Right atrium auricular region (tissue), 2 donors: ENCODE data around the gene HGS. TPM values are rescaled to one million over a fixed set of nuclear protein-coding genes. Genes with fewer than 3 reads are reported as not detected.

Experiments used
- DNase-seq: peaks from one replicate; pipeline ENCODE4 v3.0.0-alpha.2; 2019; ENCODE audit warnings: low spot score
- H3K27ac ChIP-seq, 2 donors: fragments of 200-600 bp; sonication (generic); 1 replicate in 1 of 2; 2 replicates in 1 of 2; pipeline ENCODE4 v1.5.1; 2016 to 2019
- H3K27me3 ChIP-seq, 2 donors: fragments of 200-600 bp; sonication (generic); one replicate each; pipeline versions ENCODE4 v1.5.1 to v1.6.0; 2017 to 2019
- H3K36me3 ChIP-seq: fragments of 200-600 bp; sonication (generic); one replicate; pipeline ENCODE4 v1.5.1; 2016
- H3K4me1 ChIP-seq, 2 donors: fragments of 200-600 bp; sonication (generic); one replicate each; pipeline versions ENCODE4 v1.5.1 to v1.6.0; 2017 to 2019
- H3K4me3 ChIP-seq, 2 donors: fragments of 200-600 bp; sonication (generic); 1 replicate in 1 of 2; 2 replicates in 1 of 2; pipeline ENCODE4 v1.5.1; 2017 to 2019; ENCODE audit warnings: mild to moderate bottlenecking in 1 of 2, moderate library complexity in 1 of 2
- H3K9me3 ChIP-seq, 2 donors: fragments of 200-600 bp; sonication (generic); one replicate each; pipeline ENCODE4 v1.5.1; 2019
- CTCF ChIP-seq, 2 donors: fragments of 200-600 bp; sonication (generic); IDR thresholded peaks; one replicate each; pipeline ENCODE4 v1.5.1; 2019; ENCODE audit warnings: antibody characterized with exemption in 2 of 2
- microRNA-seq, 2 donors: library from miRNA; unstranded; fragments of <30 nt; microRNA quantifications; one replicate each; pipeline ENCODE4, GENCODE V29; 2016 to 2017; ENCODE audit warnings: borderline number of aligned reads in 2 of 2, borderline replicate concordance in 1 of 2
- total RNA-seq, 2 donors: library from RNA; depleted of rRNA; stranded (reverse); fragments of >200 nt; gene quantifications; one replicate each; pipeline ENCODE4 v1.1.0, GENCODE V29; 2016

The HGS gene
- total RNA-seq, 2 donors from 2014 or later = 33.7 to 59.5 TPM

- no peaks in the 10 kb centered on the region for H3K27me3 ChIP-seq
- no peak for TF ChIP-seq CTCF (IDR thresholded peaks at IDR 0.05)
Measured at GRCh38 chr17:81740395-81740961, 56.7 kb downstream of the HGS start.

GRCh38 chr17:81741049-81741593, 57.3 kb downstream of the HGS start:
- H3K36me3 ChIP-seq = no peaks in the 10 kb centered on the region
- H3K4me1 ChIP-seq = peaks cover 0 to under 1% of the 10 kb centered on the region in 2 donors
- no peaks in the 10 kb centered on the region for H3K9me3 ChIP-seq
- no peak overlapping the region for H3K27ac ChIP-seq
- H3K4me3 ChIP-seq = no peak overlapping the region
- TF ChIP-seq CTCF (IDR thresholded peaks at IDR 0.05) = no peak
- no peak for DNase-seq
- H3K27me3 ChIP-seq = no peaks in the 10 kb centered on the region

More at GRCh38 chr17:81740395-81740961, 56.7 kb downstream of the HGS start:
- DNase-seq = no peak
- H3K4me1 ChIP-seq = peaks cover 0 to 7% of the 10 kb centered on the region in 2 donors
- H3K36me3 ChIP-seq = no peaks in the 10 kb centered on the region
- no peaks in the 10 kb centered on the region for H3K9me3 ChIP-seq
- no peak overlapping the region for H3K4me3 ChIP-seq
- no peak overlapping the region for H3K27ac ChIP-seq

GRCh38 chr17:81741594-81742452, 58.0 kb downstream of the HGS start:
- Histone ChIP-seq H3K27me3 (no peaks in the 10 kb centered on the region), H3K9me3 (no peaks in the 10 kb centered on the region), H3K36me3 (no peaks in the 10 kb centered on the region), H3K4me3 (no peak overlapping the region), H3K27ac (no peak overlapping the region), H3K4me1 (no peaks in the 10 kb centered on the region)
- DNase-seq = no peak
- TF ChIP-seq CTCF (IDR thresholded peaks at IDR 0.05) = no peak

Small RNA genes within 50 kb of the gene (microRNA-seq; reads per million reads assigned to microRNA genes)
- gene MIR6786 = 0 to 1.4 reads per million in 2 donors

Other genes with a start within 250 kb of the HGS start
- 1,000 to 10,000 TPM; 1,076 to 1,610 TPM for gene ACTG1, start 171.2 kb upstream of the HGS start, total RNA-seq
- under 1 TPM; 0.63 to 0.74 TPM for gene FSCN2, start 155.6 kb upstream of the HGS start, total RNA-seq
- gene FAAP100, start 131.7 kb upstream of the HGS start, total RNA-seq = 10 to 100 TPM; 12.8 to 13.7 TPM
- gene NPLOC4, start 46.9 kb upstream of the HGS start, total RNA-seq = 10 to 100 TPM; 69.3 to 70.4 TPM
- gene TSPAN10, start 46.8 kb upstream of the HGS start, total RNA-seq = not detected
- gene PDE6G, start 27.5 kb upstream of the HGS start, total RNA-seq = not detected
- 10 to 100 TPM; 19.3 to 19.6 TPM for gene OXLD1, start 17.4 kb upstream of the HGS start, total RNA-seq
- gene CCDC137, start 17.3 kb upstream of the HGS start, total RNA-seq = 1 to 10 TPM; 3.8 to 5.1 TPM
- 10 to 100 TPM; 20.3 to 22.2 TPM for gene ARL16, start 214 bp upstream of the HGS start, total RNA-seq
- gene MRPL12, start 19.4 kb downstream of the HGS start, total RNA-seq = 100 to 1,000 TPM in 1 of 2 donors, 10 to 100 TPM in 1; 87.9 to 127 TPM
- gene SLC25A10, start 28.3 kb downstream of the HGS start, total RNA-seq = 10 to 100 TPM in 1 of 2 donors, 1 to 10 TPM in 1; 6.6 to 18.2 TPM
- gene GCGR, start 120.1 kb downstream of the HGS start, total RNA-seq = not detected
- 100 to 1,000 TPM in 1 of 2 donors, 10 to 100 TPM in 1; 91.3 to 108 TPM for gene MCRIP1, start 149.3 kb downstream of the HGS start, total RNA-seq
- gene PPP1R27, start 151.0 kb downstream of the HGS start, total RNA-seq = not detected
- 100 to 1,000 TPM; 321 to 426 TPM for gene P4HB, start 176.5 kb downstream of the HGS start, total RNA-seq
- gene ARHGDIA, start 187.3 kb downstream of the HGS start, total RNA-seq = 100 to 1,000 TPM in 1 of 2 donors, 10 to 100 TPM in 1; 59.4 to 145 TPM
- gene ALYREF, start 207.6 kb downstream of the HGS start, total RNA-seq = 10 to 100 TPM; 24.3 to 35.9 TPM
- 100 to 1,000 TPM; 126 to 229 TPM for gene ANAPC11, start 207.7 kb downstream of the HGS start, total RNA-seq
- 1 to 10 TPM in 1 of 2 donors, not detected in 1; 1.7 TPM for gene NPB, start 218.2 kb downstream of the HGS start, total RNA-seq
- 10 to 100 TPM; 23.3 to 26.1 TPM for gene PCYT2, start 227.4 kb downstream of the HGS start, total RNA-seq
- gene SIRT7, start 234.2 kb downstream of the HGS start, total RNA-seq = 1 to 10 TPM; 2.8 to 4.9 TPM
- gene MAFG, start 243.7 kb downstream of the HGS start, total RNA-seq = 10 to 100 TPM; 21.8 to 26.5 TPM